HS-27A (cell line): Measurements from ENCODE around the gene NETO2.

Experiments
- DNase-seq: peaks from one replicate; pipeline ENCODE4 v3.0.0-alpha.2; 2012; ENCODE audit warnings: low read depth, missing footprints

NETO2 gene

GRCh38 chr16:47046726-47047523 lies 96.8 kb downstream of the NETO2 start:
- DNase-seq = no peak

GRCh38 chr16:47045459-47045858 lies 98.3 kb downstream of the NETO2 start:
- no peak for DNase-seq

GRCh38 chr16:47045023-47045422 lies 98.7 kb downstream of the NETO2 start:
- DNase-seq = no peak

- no peak for DNase-seq
These were observed 99.6 kb downstream of the NETO2 start for GRCh38 chr16:47043970-47044684.

GRCh38 chr16:47043200-47043599 lies 100.5 kb downstream of the NETO2 start:
- DNase-seq = no peak

GRCh38 chr16:47037746-47038458 lies 105.8 kb downstream of the NETO2 start:
- DNase-seq = peak; percentile 40

GRCh38 chr16:47037396-47037745 lies 106.4 kb downstream of the NETO2 start:
- no peak for DNase-seq

- no peak for DNase-seq
These were observed 107.5 kb downstream of the NETO2 start for GRCh38 chr16:47036201-47036600.

GRCh38 chr16:47035436-47035835 lies 108.3 kb downstream of the NETO2 start:
- DNase-seq = no peak

GRCh38 chr16:47034455-47034854 lies 109.3 kb downstream of the NETO2 start:
- DNase-seq = no peak

- no peak for DNase-seq
These were observed 110.6 kb downstream of the NETO2 start for GRCh38 chr16:47033176-47033575.

- no peak for DNase-seq
These were observed 114.0 kb downstream of the NETO2 start for GRCh38 chr16:47029724-47030123.

- no peak for DNase-seq
These were observed 114.9 kb downstream of the NETO2 start for GRCh38 chr16:47028767-47029377.
